GM21447 (cell line): ENCODE data around the gene ZNF423.

Experiments used
- ATAC-seq: cut with Tn5 transposase; IDR thresholded peaks from one replicate; pipeline ENCODE4 v1.9.1; 2021; ENCODE audit not compliant: unreplicated experiment

The ZNF423 gene

GRCh38 chr16:49650603-49651002 lies 205.3 kb downstream of the ZNF423 start:
- ATAC-seq: no peak

- ATAC-seq: no peak
Measured at GRCh38 chr16:49649013-49649765, 206.7 kb downstream of the ZNF423 start.

DNA sequence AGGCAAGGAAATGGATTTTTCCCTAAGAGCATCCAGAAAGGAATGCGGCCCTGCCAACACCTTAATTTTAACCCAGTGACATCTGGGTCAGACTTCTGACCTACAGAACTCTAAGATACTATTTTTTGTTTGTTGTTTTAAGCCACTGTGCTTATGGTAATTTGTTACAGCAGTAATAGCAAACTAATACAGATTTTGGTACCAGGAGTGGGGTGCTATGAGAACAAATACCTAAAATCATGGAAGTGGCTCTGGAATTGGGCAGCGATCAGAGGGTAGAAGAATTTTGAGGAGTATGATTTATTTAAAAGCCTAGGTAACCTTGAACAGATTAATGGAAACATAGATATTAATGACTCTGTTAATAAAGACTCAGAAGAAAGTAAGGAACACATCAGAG lies 208.2 kb downstream of the ZNF423 start:
- ATAC-seq: no peak

GRCh38 chr16:49645263-49645662 lies 210.6 kb downstream of the ZNF423 start:
- ATAC-seq: no peak

DNA sequence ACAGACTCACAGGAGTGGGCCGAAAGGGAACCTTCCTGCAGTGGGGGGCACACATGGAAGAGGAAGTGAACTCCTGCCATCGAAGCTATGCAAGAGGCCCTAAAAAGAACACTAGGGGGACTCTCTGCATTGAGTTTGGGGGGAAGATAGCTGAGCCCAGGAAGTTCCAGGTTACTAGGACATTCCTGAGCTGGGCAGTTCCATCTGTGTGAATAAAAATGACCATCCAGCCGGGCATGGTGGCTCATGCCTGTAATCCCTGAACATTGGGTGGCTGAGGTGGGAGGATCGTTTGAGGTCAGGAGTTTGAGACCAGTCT lies 211.8 kb downstream of the ZNF423 start:
- ATAC-seq: no peak

DNA sequence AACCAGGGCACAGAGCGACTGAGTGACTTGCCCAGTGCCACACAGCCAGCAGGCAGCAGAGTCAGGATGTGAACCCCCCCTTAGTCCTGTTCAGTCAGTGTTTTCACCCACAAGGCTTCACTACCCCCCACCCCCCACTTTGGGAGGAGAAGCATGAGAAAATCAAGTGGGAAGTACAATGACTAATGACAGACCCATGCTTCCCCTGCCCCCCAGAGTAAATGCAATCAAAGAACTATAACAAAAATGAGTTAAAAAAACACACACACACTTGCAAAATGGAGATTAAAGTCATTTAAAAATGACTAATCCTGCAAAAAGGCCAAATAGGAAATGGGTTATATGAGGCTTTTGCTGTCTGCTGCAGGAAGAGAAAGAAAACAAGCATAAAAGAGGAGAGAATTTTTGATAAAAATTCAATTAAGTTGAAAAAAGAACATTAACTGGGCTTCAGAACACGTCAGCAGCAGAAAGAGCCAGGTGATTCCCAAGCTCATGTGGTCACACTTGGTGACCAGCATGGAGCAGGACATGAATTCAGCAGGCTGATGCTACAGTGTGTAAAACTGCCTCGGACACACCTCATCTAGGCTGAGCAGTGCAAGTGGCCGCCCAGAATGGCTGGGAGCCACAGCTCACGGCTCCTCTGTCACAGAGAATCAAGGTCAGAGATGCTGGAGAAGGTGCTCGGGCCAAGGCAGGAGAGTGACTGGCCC lies 212.3 kb downstream of the ZNF423 start:
- no peak for ATAC-seq

DNA sequence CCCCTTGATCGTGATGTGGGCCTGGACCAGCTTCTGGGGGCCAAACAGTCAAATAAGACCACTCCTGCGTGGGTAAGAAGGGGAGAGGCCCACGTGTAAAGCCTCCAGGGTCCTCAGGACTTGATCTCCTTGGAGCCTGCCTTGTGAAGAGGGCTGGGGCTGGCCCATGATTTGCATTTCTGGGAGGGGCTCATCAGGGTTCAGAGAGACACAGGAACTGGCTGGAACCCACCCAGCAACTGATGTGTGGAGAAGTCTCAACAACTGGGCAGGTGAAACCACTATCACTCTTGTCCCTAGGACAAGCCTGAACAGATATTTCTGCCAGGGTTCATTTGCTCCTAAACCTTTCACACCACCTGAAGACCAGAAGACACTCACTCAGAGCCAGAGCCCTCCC lies 214.7 kb downstream of the ZNF423 start:
- ATAC-seq: no peak

DNA sequence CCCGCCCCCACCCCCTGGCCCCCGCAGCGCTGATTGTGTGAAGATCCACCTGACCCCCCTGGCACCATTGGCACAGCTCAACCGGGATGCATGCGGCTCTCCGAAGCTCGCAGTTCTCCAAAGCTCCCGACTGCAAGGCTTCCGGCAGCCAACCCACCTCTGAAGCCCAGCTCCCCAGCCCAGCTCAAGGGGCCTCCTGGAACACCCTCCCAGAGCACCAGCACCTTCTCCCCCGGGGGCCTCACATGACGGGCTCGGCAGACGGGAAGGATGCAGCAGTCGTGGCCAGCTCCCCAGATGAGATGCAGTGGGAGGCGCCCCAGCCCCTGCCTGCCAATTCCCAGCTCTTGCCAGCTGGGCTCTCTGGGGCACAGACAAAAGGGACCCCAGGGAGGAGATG lies 215.3 kb downstream of the ZNF423 start:
- ATAC-seq: no peak

DNA sequence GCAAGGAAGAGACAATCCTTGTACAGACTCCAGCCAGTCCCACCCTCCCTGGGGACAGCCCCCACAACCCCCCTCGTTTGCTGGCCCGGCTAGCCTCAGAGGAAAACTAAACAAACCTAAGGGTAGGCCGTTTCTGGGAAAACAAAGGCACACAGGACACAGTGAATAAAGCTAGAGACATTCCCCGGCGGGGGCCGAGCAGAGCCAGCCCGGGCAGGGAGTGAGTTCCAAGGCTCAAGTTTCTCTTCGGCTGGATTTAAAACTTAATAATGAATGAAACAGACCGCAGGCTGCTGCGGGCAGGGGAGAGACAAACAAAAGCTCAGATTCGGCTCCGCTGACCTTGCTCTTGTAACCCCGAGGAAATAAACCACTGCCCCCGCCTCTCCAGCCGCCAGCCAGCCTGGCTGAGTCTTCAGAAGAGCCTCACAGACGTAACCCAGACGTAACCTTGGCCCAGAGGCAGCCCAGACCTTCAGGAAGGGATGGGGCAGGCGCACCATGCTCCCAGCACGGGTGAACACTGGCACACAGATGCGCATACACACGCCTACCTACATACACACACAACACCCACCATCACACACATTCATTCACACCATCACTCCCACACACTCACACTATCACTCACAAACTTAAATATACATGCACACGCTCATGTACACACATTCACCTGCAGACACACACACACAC lies 216.0 kb downstream of the ZNF423 start:
- ATAC-seq: no peak

DNA sequence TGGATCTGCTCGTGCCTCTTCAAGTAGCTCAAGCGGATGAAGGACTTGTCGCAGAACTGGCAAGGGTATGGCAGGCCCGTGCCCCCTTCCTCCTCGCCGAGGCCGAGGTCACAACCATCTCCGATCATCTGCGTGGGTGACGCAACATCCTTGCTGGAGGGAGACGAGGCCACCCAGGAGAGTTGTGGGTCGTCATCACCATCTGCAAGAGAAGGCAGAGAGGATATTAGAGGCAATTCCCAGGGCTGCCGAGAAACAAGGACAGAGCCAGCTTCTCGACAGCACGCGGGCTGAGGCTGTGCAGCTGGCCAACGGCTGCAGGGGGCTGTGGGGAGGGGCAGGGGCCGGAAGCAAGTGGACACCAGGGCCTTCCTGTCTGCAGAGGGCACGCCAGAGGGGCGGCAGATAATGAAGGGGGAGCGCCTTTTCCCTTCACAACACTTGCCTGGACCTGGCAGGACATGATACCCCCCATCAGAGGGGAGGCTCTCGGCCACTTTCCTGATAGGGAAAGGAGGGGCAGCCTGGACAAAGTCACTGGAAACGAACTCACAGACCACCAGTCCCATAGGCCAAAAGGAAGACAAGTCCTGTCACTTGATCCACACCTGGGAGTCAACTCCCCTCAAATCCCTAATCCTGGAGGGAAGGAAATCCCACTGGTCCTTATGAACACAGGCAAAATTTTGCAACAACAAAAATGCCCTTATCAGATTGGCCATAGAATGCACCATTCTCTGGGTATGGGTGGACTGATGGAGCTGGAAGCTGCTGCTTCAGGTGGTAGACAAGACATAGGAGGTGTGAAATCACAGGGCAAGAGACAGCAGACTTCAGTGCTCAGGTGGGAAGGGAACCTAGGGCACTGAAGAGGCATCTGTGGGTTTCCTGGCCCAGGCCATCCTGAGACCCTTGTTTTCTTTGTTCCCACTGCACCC lies 217.0 kb downstream of the ZNF423 start:
- no peak for ATAC-seq

DNA sequence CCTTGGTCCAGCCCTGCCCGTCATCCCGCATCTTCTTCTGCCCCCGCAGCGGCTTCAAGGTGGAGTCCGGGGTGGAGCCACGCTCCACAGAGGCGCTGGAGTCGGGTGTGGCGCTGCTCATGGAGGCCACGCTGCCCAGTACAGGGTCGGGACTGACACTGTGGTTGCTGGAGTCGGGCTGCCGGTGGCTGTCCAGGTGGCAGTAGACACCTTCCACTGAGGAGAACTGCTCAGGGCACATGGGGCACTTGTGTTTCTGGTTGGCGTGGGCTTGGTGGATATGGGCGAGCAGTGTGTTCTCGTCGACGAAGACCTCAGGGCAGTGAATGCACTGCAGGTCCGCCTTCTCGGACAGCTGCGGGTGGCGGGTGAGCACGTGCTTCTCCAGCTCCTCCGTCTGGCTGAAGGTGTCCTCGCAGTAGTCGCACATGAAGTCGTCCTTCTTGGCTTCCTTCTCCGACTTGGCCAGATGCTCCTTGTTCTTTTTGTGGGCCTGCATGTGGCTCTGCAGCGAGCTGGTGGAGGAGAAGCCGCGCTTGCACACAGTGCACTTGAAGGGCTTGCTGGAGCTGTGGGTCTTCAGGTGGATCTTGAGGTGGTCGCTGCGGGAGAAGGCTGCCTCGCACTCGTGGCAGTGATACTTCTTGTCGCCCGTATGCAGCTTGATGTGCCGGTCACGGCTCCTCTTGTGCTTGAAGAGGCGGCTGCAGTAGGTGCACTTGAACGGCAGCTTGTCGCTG lies 217.8 kb downstream of the ZNF423 start:
- no peak for ATAC-seq

GRCh38 chr16:49637511-49637910 lies 218.4 kb downstream of the ZNF423 start:
- ATAC-seq: no peak

- no peak for ATAC-seq
Measured at GRCh38 chr16:49636608-49637007, 219.3 kb downstream of the ZNF423 start.

DNA sequence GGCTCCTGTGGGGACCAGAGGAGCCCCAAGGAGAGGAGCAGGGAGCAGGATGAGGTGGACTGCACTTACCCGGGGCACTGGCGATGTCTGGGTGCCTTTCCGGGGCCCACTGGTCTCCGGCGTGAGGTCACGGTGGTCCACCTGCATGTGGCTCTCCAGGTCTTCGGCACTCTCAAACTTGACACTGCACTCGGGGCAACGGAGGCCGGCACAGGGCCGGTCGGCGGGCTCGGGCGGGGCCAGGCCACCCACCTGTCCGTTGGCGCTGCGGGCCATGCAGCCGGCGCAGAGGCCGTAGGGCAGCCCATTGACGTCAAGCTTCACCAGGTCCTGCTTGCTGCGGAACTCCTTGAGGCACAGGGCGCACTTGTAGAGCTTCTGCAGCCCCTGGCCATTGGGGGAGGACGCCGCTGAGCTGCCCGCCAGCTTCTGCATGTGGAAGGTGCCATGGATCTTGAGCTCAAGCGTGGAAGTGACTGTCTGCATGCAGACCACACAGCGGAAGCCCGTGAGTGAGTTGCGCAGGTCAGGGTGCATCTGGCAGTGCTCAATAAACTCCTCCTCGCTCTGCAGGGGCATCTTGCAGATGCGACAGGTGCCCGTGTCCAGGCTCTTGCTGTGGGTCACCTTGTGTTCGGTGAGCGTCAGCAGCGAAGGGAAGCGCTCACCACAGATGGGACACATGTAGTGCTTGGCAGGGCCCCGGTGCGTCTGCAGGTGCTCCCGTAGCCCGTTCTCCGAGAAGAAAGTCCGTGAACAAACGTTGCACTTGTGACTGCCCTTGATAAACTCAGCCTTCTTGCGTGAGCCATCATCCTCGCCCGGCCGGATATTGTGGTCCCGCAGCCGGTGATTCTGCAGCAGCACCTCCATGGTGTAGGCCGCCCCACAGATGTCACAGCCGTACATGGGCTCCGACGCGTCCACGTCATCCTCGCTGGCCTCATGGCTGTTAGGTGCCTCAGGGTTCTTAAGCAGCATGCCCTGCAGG lies 220.0 kb downstream of the ZNF423 start:
- no peak for ATAC-seq

GRCh38 chr16:49635009-49635350 lies 220.9 kb downstream of the ZNF423 start:
- ATAC-seq: no peak

DNA sequence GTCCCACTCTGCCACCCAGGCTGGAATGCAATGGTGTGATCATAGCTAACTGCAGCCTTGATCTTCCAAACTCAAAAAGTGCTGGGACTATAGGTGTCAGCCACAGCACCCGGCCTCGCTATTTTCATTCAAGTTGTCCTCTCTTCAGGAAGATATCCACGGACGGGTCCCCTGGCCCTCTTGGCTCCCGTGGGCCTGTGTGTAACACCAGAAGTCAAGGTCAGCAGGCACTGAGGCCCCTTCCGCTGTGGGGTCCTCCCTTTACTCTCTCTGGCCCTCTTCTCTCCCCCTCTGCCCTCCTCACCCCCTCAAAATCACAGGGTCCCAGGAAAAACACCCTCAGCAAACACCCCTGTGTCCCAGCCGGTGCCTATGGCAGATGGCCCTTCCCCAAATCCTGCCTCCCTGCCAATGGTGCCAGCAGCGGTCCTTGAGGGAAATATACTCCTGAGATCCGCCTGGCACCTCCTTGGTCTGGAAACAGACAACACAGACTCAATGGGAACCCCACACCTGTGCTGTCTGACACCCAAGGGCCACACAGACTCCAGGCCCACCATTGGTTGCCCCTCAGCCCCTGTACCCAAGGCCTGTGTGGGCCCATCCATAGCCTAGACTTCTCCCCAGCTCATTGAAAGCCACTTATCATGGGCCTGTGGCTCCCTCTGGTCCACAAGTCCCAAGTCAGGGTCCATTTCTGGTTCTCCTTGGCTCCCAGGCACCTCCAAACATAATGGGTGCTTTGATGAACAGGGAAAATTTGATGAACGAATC lies 221.5 kb downstream of the ZNF423 start:
- no peak for ATAC-seq

DNA sequence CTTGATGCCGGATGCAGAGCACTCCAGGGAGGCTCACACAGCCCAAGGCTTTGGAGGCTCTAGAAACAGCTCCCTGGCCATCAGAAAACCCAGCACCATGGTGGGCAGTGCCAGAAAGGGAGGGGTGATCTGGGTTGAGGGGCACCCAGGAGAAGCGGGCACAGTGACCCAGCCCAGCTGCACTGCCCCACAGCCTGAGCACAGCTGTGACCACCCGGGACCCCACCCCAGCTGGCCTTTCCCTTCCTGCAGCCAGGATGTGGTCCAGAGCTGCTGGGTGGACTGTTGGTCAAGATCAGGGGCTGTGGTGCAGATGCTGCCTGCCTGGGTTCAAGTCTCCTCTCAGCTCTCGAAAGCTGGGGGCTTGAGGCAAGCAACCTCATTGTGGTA lies 223.1 kb downstream of the ZNF423 start:
- ATAC-seq: no peak

- ATAC-seq: no peak
Measured at GRCh38 chr16:49632086-49632794, 223.7 kb downstream of the ZNF423 start.
